Fibroblast of peridontal ligament (primary cell): ENCODE data around the gene TAMM41.
"Not testable (repeated sequence)": the region's sequence is repeated elsewhere in the genome, so short reads cannot be mapped to it uniquely, and the experiment has no call there.

Experiments used
- DNase-seq: peaks from one replicate; pipeline ENCODE4 v3.0.0-alpha.2; 2010; ENCODE audit errors: extremely low read depth

Gene TAMM41

GRCh38 chr3:11814663-11815062 lies 32.0 kb downstream of the TAMM41 start:
- no peak for DNase-seq

- peak; percentile 96 for DNase-seq
Measured at GRCh38 chr3:11810276-11810675, 36.4 kb downstream of the TAMM41 start.

- DNase-seq: no peak
Measured at GRCh38 chr3:11808231-11808630, 38.5 kb downstream of the TAMM41 start.

- DNase-seq: peak; percentile 70
Measured at GRCh38 chr3:11807686-11808085, 39.0 kb downstream of the TAMM41 start.

GRCh38 chr3:11805716-11806115 lies 41.0 kb downstream of the TAMM41 start:
- no peak for DNase-seq

- peak; percentile 65 for DNase-seq
Measured at GRCh38 chr3:11803977-11804892, 42.5 kb downstream of the TAMM41 start.

- DNase-seq: no peak
Measured at GRCh38 chr3:11799791-11800190, 46.9 kb downstream of the TAMM41 start.

GRCh38 chr3:11794927-11795326 lies 51.8 kb downstream of the TAMM41 start:
- DNase-seq: no peak

- DNase-seq: no peak
Measured at GRCh38 chr3:11791339-11792200, 55.1 kb downstream of the TAMM41 start.

- DNase-seq: no peak
Measured at GRCh38 chr3:11789412-11789811, 57.3 kb downstream of the TAMM41 start.

GRCh38 chr3:11784971-11785377 lies 61.7 kb downstream of the TAMM41 start:
- no peak for DNase-seq

GRCh38 chr3:11780341-11780740 lies 66.3 kb downstream of the TAMM41 start:
- DNase-seq: no peak

GRCh38 chr3:11779626-11780025 lies 67.1 kb downstream of the TAMM41 start:
- no peak for DNase-seq

- DNase-seq: no peak
Measured at GRCh38 chr3:11778248-11778647, 68.4 kb downstream of the TAMM41 start.

- no peak for DNase-seq
Measured at GRCh38 chr3:11776346-11776745, 70.3 kb downstream of the TAMM41 start.

GRCh38 chr3:11775493-11775892 lies 71.2 kb downstream of the TAMM41 start:
- no peak for DNase-seq

GRCh38 chr3:11774296-11774877 lies 72.3 kb downstream of the TAMM41 start:
- peak; percentile 49 for DNase-seq

GRCh38 chr3:11771931-11772330 lies 74.8 kb downstream of the TAMM41 start:
- not testable (repeated sequence) for DNase-seq

- DNase-seq: peak; percentile 88
Measured at GRCh38 chr3:11770477-11771391, 76.0 kb downstream of the TAMM41 start.

- DNase-seq: no peak
Measured at GRCh38 chr3:11769704-11770476, 76.8 kb downstream of the TAMM41 start.
